HL-60 (cell line): ENCODE results near the gene HEXIM1.

Source experiments
- CTCF ChIP-seq: IDR thresholded peaks from one replicate; pipeline ENCODE4 v1.5.1; 2011; ENCODE audit warnings: low read length, control low read depth, inconsistent platforms; ENCODE audit not compliant: insufficient read depth
- POLR2AphosphoS5 ChIP-seq: IDR thresholded peaks from 2 replicates; pipeline ENCODE4 v1.6.1; 2012; ENCODE audit warnings: low read depth
- SPI1 ChIP-seq: IDR thresholded peaks from 2 replicates; pipeline ENCODE4 v1.6.1; 2012; ENCODE audit warnings: low read depth, mild to moderate bottlenecking, borderline replicate concordance

- TF ChIP-seq POLR2AphosphoS5: no peak
- no peak for TF ChIP-seq CTCF
- TF ChIP-seq SPI1: no peak
These were observed 20.6 kb upstream of the HEXIM1 start for GRCh38 chr17:45127548-45128300.
